Stimulated activated CD4-positive, alpha-beta T cell treated with anti-CD3 and anti-CD28 coated beads, Interleukin-4, amount 100 ng/mL, for 24 hours (primary cell): ENCODE data around the gene MYT1.

Source experiments
- DNase-seq: peaks from one replicate; pipeline ENCODE4 v3.0.0-alpha.2; 2020

MYT1 gene

GRCh38 chr20:64155258-64156135 is 8.8 kb upstream of the MYT1 start:
- DNase-seq = no peak

- no peak for DNase-seq
Measured at GRCh38 chr20:64156136-64156885, 7.9 kb upstream of the MYT1 start.

GRCh38 chr20:64156886-64157875 is 7.1 kb upstream of the MYT1 start:
- DNase-seq = no peak

GRCh38 chr20:64157878-64158277 is 6.4 kb upstream of the MYT1 start:
- no peak for DNase-seq

- no peak for DNase-seq
Measured at GRCh38 chr20:64158346-64159285, 5.6 kb upstream of the MYT1 start.

- no peak for DNase-seq
Measured at GRCh38 chr20:64159286-64159680, 5.0 kb upstream of the MYT1 start.

- DNase-seq = no peak
Measured at GRCh38 chr20:64159711-64160110, 4.5 kb upstream of the MYT1 start.

GRCh38 chr20:64160118-64160517 is 4.1 kb upstream of the MYT1 start:
- no peak for DNase-seq

- DNase-seq = no peak
Measured at GRCh38 chr20:64160526-64161355, 3.5 kb upstream of the MYT1 start.

GRCh38 chr20:64161356-64162238 is 2.7 kb upstream of the MYT1 start:
- DNase-seq = peak; percentile 18

GRCh38 chr20:64162239-64162910 is 1.9 kb upstream of the MYT1 start:
- no peak for DNase-seq

GRCh38 chr20:64163776-64164122 is 503 bp upstream of the MYT1 start:
- DNase-seq = no peak

- DNase-seq = no peak
Measured at GRCh38 chr20:64165866-64166600, 1.8 kb downstream of the MYT1 start.

GRCh38 chr20:64166721-64167615 is 2.7 kb downstream of the MYT1 start:
- DNase-seq = no peak

GRCh38 chr20:64167676-64168075 is 3.4 kb downstream of the MYT1 start:
- no peak for DNase-seq

GRCh38 chr20:64168381-64169090 is 4.3 kb downstream of the MYT1 start:
- DNase-seq = no peak

- no peak for DNase-seq
Measured at GRCh38 chr20:64169091-64169560, 4.9 kb downstream of the MYT1 start.
